ENCODE results near the gene PLS3.
A peak's percentile ranks its signal among the peaks of the same experiment; 100 is the strongest.

PLS3 gene

DNA sequence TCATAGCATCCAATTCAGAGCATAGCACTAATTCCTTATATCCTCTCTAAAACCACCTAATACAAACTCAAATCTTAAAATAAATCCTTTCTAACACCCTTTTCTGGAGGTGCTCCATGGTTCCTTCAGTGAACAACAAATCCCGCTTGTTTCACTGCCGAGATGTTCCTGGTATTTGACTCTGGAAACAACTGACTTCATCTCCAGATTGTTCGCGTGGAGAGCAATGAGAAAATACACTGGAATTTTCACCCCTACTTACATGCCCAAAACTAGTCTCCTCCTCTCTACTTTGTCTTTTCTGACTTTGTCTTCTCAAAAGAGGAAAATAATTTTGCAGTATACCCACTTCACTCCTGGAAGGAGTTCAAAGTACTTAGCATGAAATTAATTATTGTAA is 129.0 kb downstream of the PLS3 start:
- no peak for FAIRE-seq
- TF ChIP-seq, protein P1, sequence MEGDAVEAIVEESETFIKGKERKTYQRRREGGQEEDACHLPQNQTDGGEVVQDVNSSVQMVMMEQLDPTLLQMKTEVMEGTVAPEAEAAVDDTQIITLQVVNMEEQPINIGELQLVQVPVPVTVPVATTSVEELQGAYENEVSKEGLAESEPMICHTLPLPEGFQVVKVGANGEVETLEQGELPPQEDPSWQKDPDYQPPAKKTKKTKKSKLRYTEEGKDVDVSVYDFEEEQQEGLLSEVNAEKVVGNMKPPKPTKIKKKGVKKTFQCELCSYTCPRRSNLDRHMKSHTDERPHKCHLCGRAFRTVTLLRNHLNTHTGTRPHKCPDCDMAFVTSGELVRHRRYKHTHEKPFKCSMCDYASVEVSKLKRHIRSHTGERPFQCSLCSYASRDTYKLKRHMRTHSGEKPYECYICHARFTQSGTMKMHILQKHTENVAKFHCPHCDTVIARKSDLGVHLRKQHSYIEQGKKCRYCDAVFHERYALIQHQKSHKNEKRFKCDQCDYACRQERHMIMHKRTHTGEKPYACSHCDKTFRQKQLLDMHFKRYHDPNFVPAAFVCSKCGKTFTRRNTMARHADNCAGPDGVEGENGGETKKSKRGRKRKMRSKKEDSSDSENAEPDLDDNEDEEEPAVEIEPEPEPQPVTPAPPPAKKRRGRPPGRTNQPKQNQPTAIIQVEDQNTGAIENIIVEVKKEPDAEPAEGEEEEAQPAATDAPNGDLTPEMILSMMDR (IDR thresholded peaks at IDR 0.05; ENCODE audit: insufficient read depth, missing control alignments), result no peak
- DNase-seq (ENCODE audit: insufficient read length, low spot score), result no peak

DNA sequence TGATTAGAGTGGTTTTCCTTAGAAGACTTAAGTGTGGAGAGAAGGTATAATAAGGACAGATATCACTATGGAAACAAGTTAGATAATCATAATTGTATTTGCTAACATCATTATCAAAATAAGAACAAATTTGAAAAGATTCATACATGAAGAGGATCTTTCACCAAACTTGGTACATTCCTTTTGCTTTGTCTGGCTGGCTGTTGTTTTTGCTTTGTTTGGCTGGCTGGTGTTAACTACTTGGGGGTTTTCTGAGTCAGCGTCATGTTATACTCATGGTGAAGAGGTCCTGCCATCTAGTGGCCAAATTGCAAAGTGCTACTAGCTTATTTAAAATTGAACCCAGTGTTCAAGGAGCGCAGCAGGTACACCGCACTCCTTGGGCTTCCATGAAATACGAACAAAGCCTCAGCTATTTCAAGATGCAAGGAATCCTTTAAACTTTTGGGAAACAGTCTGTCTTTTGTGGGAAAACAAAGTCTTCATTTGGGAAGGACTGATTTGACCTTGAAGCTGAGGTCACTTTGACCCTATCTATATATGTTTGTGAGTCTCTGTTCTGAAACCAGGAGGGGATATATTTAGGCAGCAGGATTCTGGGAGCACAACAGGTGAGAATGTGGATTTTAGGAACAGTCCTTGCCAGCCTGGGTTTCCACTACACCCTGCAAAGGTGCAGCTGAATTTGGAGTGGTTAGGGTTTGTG is 129.7 kb downstream of the PLS3 start:
- DNase-seq (ENCODE audit: insufficient read length, low spot score) (no peak), FAIRE-seq (no peak)
- TF ChIP-seq, protein P1 (IDR thresholded peaks at IDR 0.05; ENCODE audit: insufficient read depth, missing control alignments), result peak; percentile 60

DNA sequence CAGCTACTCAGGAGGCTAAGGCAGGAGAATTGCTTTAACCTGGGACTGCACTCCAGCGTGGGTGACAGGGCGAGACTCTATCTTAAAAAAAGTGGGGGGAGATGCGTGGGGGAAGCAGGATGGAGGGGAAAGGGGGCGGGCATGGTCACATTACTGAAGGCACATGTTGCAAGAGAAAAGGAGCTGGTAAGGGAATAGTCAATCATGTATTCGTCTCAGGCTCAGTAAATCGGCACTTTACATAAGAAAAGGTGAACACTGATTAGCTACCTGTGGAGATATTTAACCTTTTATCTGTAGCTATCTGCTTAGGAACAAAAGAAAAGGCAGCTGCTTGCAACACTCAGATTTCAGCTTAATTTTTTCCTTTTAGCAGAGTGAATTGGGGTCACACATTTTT is 132.5 kb downstream of the PLS3 start:
- FAIRE-seq (no peak), DNase-seq (ENCODE audit: insufficient read length, low spot score) (no peak)
- TF ChIP-seq, protein P1 (IDR thresholded peaks at IDR 0.05; ENCODE audit: insufficient read depth, missing control alignments), result no peak

DNA sequence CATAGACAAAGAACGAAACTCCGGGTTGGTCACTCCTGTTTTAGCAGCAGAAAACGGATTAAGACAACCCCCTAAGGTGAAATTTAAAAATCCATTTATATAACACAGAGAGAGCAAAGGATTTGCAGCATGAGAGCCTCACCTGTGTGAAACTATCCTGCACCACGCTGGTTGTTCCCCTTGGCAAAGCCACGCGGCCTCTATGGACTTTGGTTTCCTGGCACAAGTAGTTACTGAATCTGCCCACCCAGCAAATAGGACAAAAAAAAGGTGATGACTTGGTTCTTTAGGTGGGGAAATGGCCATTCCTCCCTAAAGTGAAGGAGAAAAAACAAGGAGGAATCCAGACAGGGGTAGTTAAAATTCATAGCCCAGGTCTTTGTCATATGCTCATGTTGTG is 133.1 kb downstream of the PLS3 start:
- DNase-seq (ENCODE audit: insufficient read length, low spot score) (no peak), FAIRE-seq (no peak)
- TF ChIP-seq, protein P1 (IDR thresholded peaks at IDR 0.05; ENCODE audit: insufficient read depth, missing control alignments), result no peak

DNA sequence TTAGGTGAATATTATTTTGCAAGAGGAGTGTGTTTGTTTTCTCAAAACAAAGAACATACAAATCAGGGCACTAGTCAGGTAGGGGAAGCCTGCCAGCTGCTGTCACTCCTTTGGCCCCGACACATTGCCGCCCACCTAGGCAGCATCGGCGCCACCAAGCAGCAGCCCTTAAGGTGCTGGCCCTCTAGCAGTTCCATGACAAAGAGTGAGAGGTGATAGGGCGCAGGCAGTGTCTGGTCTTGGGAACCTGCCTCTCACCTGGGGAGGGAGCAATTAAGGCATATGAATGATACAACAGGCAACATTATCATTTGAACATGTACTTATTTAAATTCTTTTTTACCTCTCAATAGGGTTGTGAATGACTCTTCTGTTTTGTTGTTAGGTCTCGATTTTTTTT is 135.1 kb downstream of the PLS3 start:
- DNase-seq (ENCODE audit: insufficient read length, low spot score), result no peak
- FAIRE-seq, result no peak
- TF ChIP-seq, protein P1 (IDR thresholded peaks at IDR 0.05; ENCODE audit: insufficient read depth, missing control alignments), result no peak

DNA sequence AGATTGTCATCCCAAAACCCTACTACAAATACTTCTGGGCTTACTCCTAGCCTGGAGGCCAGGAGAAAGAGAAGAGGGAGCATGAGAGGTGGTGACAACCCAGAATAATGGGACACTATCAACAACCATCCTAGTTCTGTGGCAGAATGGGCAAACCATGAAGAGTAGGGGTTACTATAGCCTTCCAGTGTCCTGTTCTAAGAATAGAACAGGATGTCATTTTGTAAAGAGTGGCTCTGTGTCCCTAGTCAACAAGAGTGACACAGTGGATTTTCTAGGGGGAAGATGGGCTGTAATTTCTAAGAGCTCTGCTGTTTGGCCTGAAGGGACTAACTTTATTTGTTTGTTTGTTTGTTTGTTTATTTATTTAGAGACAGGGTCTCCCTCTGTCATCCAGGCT is 136.0 kb downstream of the PLS3 start:
- TF ChIP-seq, protein P1 (IDR thresholded peaks at IDR 0.05; ENCODE audit: insufficient read depth, missing control alignments), result no peak
- FAIRE-seq (no peak), DNase-seq (ENCODE audit: insufficient read length, low spot score) (no peak)

DNA sequence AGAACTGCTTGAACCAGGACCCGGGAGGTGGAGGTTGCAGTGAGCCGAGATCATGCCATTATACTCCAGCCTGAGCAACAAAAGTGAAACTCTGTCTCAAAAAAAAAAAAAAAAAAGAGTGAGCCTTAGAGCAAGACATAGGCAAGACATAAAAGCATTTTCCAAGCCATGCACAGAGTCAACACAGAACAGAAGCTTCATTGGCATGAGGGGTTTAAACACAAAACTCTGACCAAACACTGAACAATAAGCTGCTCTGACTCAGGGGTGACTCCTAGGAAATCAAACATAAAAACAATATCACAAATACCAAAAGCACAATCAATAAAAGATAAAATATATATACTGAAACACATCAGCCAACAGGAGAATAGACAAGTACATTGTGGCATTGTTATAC is 136.8 kb downstream of the PLS3 start:
- DNase-seq (ENCODE audit: insufficient read length, low spot score) (no peak), FAIRE-seq (no peak)
- TF ChIP-seq, protein P1 (IDR thresholded peaks at IDR 0.05; ENCODE audit: insufficient read depth, missing control alignments), result no peak
